GM18867 (cell line): ENCODE results near the gene CARS1.

Source experiments
- ATAC-seq: cut with Tn5 transposase; IDR thresholded peaks from one replicate; pipeline ENCODE4 v1.9.1; 2021; ENCODE audit warnings: mild to moderate bottlenecking, moderate library complexity; ENCODE audit not compliant: unreplicated experiment

Gene CARS1

GRCh38 chr11:2963112-2963754 lies 94.0 kb downstream of the CARS1 start:
- no peak for ATAC-seq

GRCh38 chr11:2961080-2961479 lies 96.1 kb downstream of the CARS1 start:
- ATAC-seq, result no peak

DNA sequence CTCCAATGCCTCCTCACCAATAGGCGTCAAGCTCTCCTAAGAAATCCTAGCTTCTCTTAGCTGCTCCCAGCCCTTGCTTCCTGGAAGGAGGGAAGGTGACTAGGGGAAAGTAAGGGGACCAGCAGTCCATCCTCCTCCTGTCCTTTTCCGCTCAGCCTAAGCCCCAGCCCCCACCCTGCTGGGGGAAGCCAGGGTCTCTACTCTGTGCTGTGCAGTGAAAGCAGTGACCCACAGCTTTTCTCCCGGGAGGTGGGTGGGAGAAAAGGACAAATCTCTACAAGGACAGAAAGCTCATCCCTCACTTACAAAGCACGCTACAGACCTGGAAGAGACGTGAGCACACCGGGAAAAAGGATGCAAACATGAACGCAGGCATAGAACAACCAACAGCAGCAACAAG lies 97.1 kb downstream of the CARS1 start:
- ATAC-seq, result no peak

GRCh38 chr11:2958251-2958650 lies 99.0 kb downstream of the CARS1 start:
- ATAC-seq, result no peak

GRCh38 chr11:2955906-2956476 lies 101.2 kb downstream of the CARS1 start:
- no peak for ATAC-seq

DNA sequence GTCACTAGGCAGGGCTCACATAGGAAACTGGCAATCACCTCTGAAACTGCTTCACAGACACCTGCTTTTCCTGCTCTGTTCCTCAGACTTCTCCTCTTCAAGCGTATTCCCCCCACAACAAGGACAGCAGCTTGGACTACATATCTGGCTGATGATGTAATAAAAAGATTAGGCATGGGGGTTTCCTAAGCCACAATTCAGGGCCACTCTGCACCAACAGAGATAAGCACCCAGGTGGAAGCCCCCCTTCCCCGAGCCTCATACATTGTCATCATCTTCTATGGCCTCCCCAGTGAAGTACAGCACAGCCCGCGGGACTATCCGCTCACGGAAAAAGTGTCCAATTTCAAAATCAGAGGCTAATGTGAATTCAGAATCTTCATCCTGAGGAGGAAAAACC lies 103.0 kb downstream of the CARS1 start:
- no peak for ATAC-seq

DNA sequence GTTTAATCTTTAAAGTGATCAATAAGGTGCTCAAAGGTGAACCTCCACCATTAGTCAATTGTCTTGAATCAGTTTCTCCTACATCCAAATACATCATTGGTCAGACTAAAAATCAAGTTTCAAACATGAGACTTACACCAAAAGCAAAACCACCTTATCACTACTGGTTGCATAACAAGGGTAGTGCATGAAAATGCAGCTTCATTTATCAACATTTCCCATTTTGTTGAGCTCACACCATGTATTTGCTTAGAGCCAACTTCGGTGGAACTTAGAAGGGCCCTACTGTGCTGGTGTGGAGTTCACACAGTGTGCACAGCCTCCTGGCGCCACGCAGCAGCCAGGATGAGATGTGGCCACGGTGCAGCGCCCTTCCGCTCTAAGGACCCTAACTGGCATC lies 104.9 kb downstream of the CARS1 start:
- ATAC-seq, result no peak

- no peak for ATAC-seq
Observed at GRCh38 chr11:2951231-2952110, 105.8 kb downstream of the CARS1 start.
